IMR-90 (cell line): ENCODE data around the gene PCID2. TPM values are rescaled to one million over a fixed set of nuclear protein-coding genes. Genes with fewer than 3 reads are reported as not detected.
A peak's percentile ranks its signal among the peaks of the same experiment; 100 is the strongest.

Experiments
- ATAC-seq: fragments of 200-7000 bp; cut with Tn5 transposase; 2 replicates; pipeline ENCODE4 v1.9.1; 2020; ENCODE audit warnings: low read depth, mild to moderate bottlenecking, moderate library complexity
- BruUV-seq: library from RNA; stranded (reverse); fragments of 400-500 nt; replicated peaks from 2 replicates; lab custom pipeline; 2021; lab: Mats Ljungman, UMichigan
- CTCF ChIA-PET: fragments of 300-600 bp; formaldehyde crosslinking; extraction: SDS; loops from one replicate; lab custom pipeline; 2021; ENCODE audit warnings: antibody characterized with exemption; lab: Yijun Ruan, JAX
- POLR2A ChIA-PET: fragments of 300-600 bp; sonication (Branson Sonifier 250); formaldehyde crosslinking; loops from one replicate; lab custom pipeline; 2022; ENCODE audit warnings: antibody characterized with exemption; ENCODE audit not compliant: unreplicated experiment; lab: Charles Lee
- DNase-seq: peaks from one replicate; pipeline ENCODE4 v3.0.0; 2013
- H2AFZ ChIP-seq: replicated peaks from 2 replicates; pipeline ENCODE3; 2013; ENCODE audit warnings: low read length, mild to moderate bottlenecking; ENCODE audit not compliant: poor library complexity
- H2AK5ac ChIP-seq: 2 replicates; pipeline ENCODE4 v1.6.1; 2013; ENCODE audit warnings: low read depth, low read length, inconsistent platforms
- H2AK9ac ChIP-seq: replicated peaks from 2 replicates; pipeline ENCODE3; 2013; ENCODE audit warnings: mild to moderate bottlenecking, low read depth, low read length, moderate library complexity; ENCODE audit not compliant: poor library complexity
- H2BK120ac ChIP-seq: 2 replicates; pipeline ENCODE4 v1.6.1; 2013; ENCODE audit warnings: low read depth, low read length, inconsistent platforms
- H2BK15ac ChIP-seq: 3 replicates; pipeline ENCODE4 v1.6.1; 2013; ENCODE audit warnings: low read depth, low read length, inconsistent platforms
- H2BK20ac ChIP-seq: 2 replicates; pipeline ENCODE4 v1.6.1; 2013; ENCODE audit warnings: low read depth, mild to moderate bottlenecking, inconsistent platforms, low read length, moderate library complexity
- H2BK5ac ChIP-seq: 2 replicates; pipeline ENCODE4 v1.6.1; 2013; ENCODE audit warnings: mild to moderate bottlenecking, low read depth, low read length, inconsistent platforms; ENCODE audit not compliant: poor library complexity, severe bottlenecking
- H3K14ac ChIP-seq: replicated peaks from 2 replicates; pipeline ENCODE4 v1.6.1; 2013; ENCODE audit warnings: low read depth, low read length, inconsistent platforms
- H3K18ac ChIP-seq: 2 replicates; pipeline ENCODE4 v1.6.1; 2013; ENCODE audit warnings: low read depth, low read length, control low read depth
- H3K23ac ChIP-seq: 2 replicates; pipeline ENCODE4 v1.6.1; 2013; ENCODE audit warnings: low read depth, low read length, inconsistent platforms
- H3K27ac ChIP-seq: 2 replicates; pipeline ENCODE4 v1.5.1; 2013; ENCODE audit warnings: mild to moderate bottlenecking, control low read depth, low read length; ENCODE audit not compliant: insufficient read depth
- H3K27me3 ChIP-seq: 2 replicates; pipeline ENCODE4 v1.6.1; 2013; ENCODE audit warnings: low read length; ENCODE audit not compliant: control insufficient read depth, insufficient read depth
- H3K36me3 ChIP-seq: 2 replicates; pipeline ENCODE4 v1.6.1; 2013; ENCODE audit warnings: low read length, mixed read lengths; ENCODE audit not compliant: control insufficient read depth, insufficient read depth
- H3K4ac ChIP-seq: 2 replicates; pipeline ENCODE4 v1.6.1; 2013; ENCODE audit warnings: low read depth, low read length, inconsistent platforms
- H3K4me1 ChIP-seq: 2 replicates; pipeline ENCODE4 v1.6.1; 2013; ENCODE audit warnings: low read length, mixed read lengths; ENCODE audit not compliant: control insufficient read depth, insufficient read depth
- H3K4me2 ChIP-seq: 2 replicates; pipeline ENCODE4 v1.6.1; 2013; ENCODE audit warnings: low read depth, mild to moderate bottlenecking, control low read depth, low read length, moderate library complexity
- H3K4me3 ChIP-seq: 2 replicates; pipeline ENCODE4 v1.5.1; 2013; ENCODE audit warnings: low read depth, mild to moderate bottlenecking, control low read depth, low read length, moderate library complexity; ENCODE audit not compliant: insufficient read depth
- H3K56ac ChIP-seq: 2 replicates; pipeline ENCODE4 v1.6.1; 2013; ENCODE audit warnings: low read length, inconsistent platforms; ENCODE audit not compliant: insufficient read depth; ENCODE audit errors: extremely low read depth
- H3K79me1 ChIP-seq, 2 experiments: 2 replicates each; pipeline ENCODE4 v1.6.1; 2013; ENCODE audit warnings: low read length in 2 of 2, inconsistent platforms in 1 of 2, low read depth in 1 of 2
- H3K9ac ChIP-seq: 2 replicates; pipeline ENCODE4 v1.6.1; 2013; ENCODE audit warnings: low read depth, low read length, control low read depth
- H3K9me1 ChIP-seq: 2 replicates; pipeline ENCODE4 v1.6.1; 2013; ENCODE audit warnings: low read length, inconsistent platforms; ENCODE audit not compliant: insufficient read depth
- H3K9me3 ChIP-seq: 2 replicates; pipeline ENCODE4 v1.6.1; 2013; ENCODE audit warnings: low read length; ENCODE audit not compliant: control insufficient read depth, insufficient read depth
- H4K20me1 ChIP-seq: 2 replicates; pipeline ENCODE4 v1.6.1; 2013; ENCODE audit warnings: low read length, inconsistent platforms; ENCODE audit not compliant: insufficient read depth
- H4K5ac ChIP-seq: 2 replicates; pipeline ENCODE4 v1.6.1; 2013; ENCODE audit warnings: mild to moderate bottlenecking, low read depth, low read length, control low read depth
- H4K8ac ChIP-seq, 2 experiments: 2 replicates each; pipeline ENCODE4 v1.6.1; 2013; ENCODE audit warnings: low read depth in 2 of 2, low read length in 2 of 2, control low read depth in 1 of 2, inconsistent platforms in 1 of 2
- H4K91ac ChIP-seq: 2 replicates; pipeline ENCODE4 v1.6.1; 2013; ENCODE audit warnings: low read depth, low read length, inconsistent platforms; ENCODE audit not compliant: insufficient read depth
- CHD1 ChIP-seq: IDR thresholded peaks from 2 replicates; pipeline ENCODE4 v1.6.1; 2012; ENCODE audit warnings: low read depth, low read length, improper control_type of control experiment
- CTCF ChIP-seq: conservative IDR thresholded peaks from 2 replicates; pipeline ENCODE4 v1.5.1; 2012; ENCODE audit warnings: mild to moderate bottlenecking, low read depth, low read length, improper control_type of control experiment
- FOS ChIP-seq: fragments of 150-350 bp; IDR thresholded peaks from 2 replicates; pipeline ENCODE4 v1.6.1; 2016; ENCODE audit warnings: low read depth, low read length
- MAZ ChIP-seq: IDR thresholded peaks from 2 replicates; pipeline ENCODE4 v1.6.1; 2012; ENCODE audit warnings: low read depth, mild to moderate bottlenecking, low read length, improper control_type of control experiment, moderate library complexity, borderline replicate concordance
- MXI1 ChIP-seq: IDR thresholded peaks from 2 replicates; pipeline ENCODE4 v1.6.1; 2012; ENCODE audit warnings: low read depth, mild to moderate bottlenecking, low read length, moderate library complexity, borderline replicate concordance
- NFE2L2 ChIP-seq: fragments of 150-350 bp; IDR thresholded peaks from 2 replicates; pipeline ENCODE4 v1.6.1; 2016; ENCODE audit warnings: low read depth, mild to moderate bottlenecking, low read length
- RAD21 ChIP-seq: IDR thresholded peaks from 2 replicates; pipeline ENCODE4 v1.6.1; 2012; ENCODE audit warnings: low read length, improper control_type of control experiment
- RCOR1 ChIP-seq: IDR thresholded peaks from 2 replicates; pipeline ENCODE4 v1.6.1; 2012; ENCODE audit warnings: mild to moderate bottlenecking, low read length, improper control_type of control experiment; ENCODE audit not compliant: insufficient replicate concordance
- RFX5 ChIP-seq: IDR thresholded peaks from 2 replicates; pipeline ENCODE4 v1.8.0; 2012; ENCODE audit warnings: low read depth, mild to moderate bottlenecking, low read length, moderate library complexity
- SMC3 ChIP-seq: fragments of 150-350 bp; IDR thresholded peaks from 2 replicates; pipeline ENCODE4 v1.6.1; 2016; ENCODE audit warnings: low read depth, mild to moderate bottlenecking, antibody characterized with exemption, low read length, moderate library complexity
- USF2 ChIP-seq: fragments of 150-350 bp; IDR thresholded peaks from 2 replicates; pipeline ENCODE4 v1.6.1; 2017; ENCODE audit warnings: mild to moderate bottlenecking, antibody characterized with exemption, low read length, low read depth
- WGBS, 2 experiments: methylation state at CpG; one replicate each; pipeline versions ENCODE4 v1.1.5 to v1.1.7; 2013; ENCODE audit warnings: missing lambda C conversion rate in 2 of 2; ENCODE audit not compliant: insufficient read length in 1 of 2; ENCODE audit errors: extremely low coverage in 2 of 2; 5-methylcytosine and 5-hydroxymethylcytosine counted together
- dilution Hi-C: fragments of 300-500 bp; cut with HindIII; formaldehyde crosslinking; loops from one replicate; pipeline ENCODE4 v1.14.3; 2018; ENCODE audit warnings: low sequenced_read_pairs; ENCODE audit not compliant: unreplicated experiment
- in situ Hi-C: fragments of 300-500 bp; cut with MboI; formaldehyde crosslinking; loops from 3 replicates; pipeline ENCODE4 v1.14.3; 2019; ENCODE audit warnings: low sequenced_read_pairs, inconsistent platforms, mixed read lengths
- intact Hi-C: fragments of 100-400 bp; cut with micrococcal nuclease; formaldehyde crosslinking; loops from 2 replicates; pipeline ENCODE4 v1.10.0; 2022
- polyA plus RNA-seq, 3 experiments: library from polyadenylated mRNA; depleted of rRNA; stranded (reverse); fragments of >200 nt; gene quantifications; 2 replicates each; pipeline ENCODE4 v1.2.3, GENCODE V29; 2012; ENCODE audit warnings: low replicate concordance in 1 of 3
- total RNA-seq: library from RNA; depleted of rRNA; stranded (reverse); fragments of >200 nt; gene quantifications from 2 replicates; pipeline ENCODE4 v1.2.3, GENCODE V29; 2012

Gene PCID2
- total and polyA plus RNA-seq, 2 of the 4 experiments (the other 2 are of a cell fraction) = 83.5 to 90.9 TPM

- Histone ChIP-seq H3K4me2 (no peak overlapping the region), H3K9me3 (no peaks in the 10 kb centered on the region), H2BK5ac (no peak overlapping the region), H3K27me3 (peaks cover 4% of the 10 kb centered on the region; the same call in 1 of the 2 replicates), H3K4me1 (no peaks in the 10 kb centered on the region), H3K27ac (no peak overlapping the region), H3K14ac (no peak overlapping the region), H3K4ac (no peak overlapping the region), H4K8ac (no peak overlapping the region), H3K9me1 (no peaks in the 10 kb centered on the region), H3K9ac (no peak overlapping the region), H3K23ac (no peak overlapping the region), H2BK20ac (no peak overlapping the region), H2AFZ (peak overlapping the region; percentile 73), H2AK5ac (no peak overlapping the region), H3K4me3 (no peak overlapping the region), H4K5ac (no peak overlapping the region), H2BK15ac (no peak overlapping the region), H3K36me3 (0 out of 2 replicates have a peak, but pooled peaks cover 1% of the 10 kb centered on the region), H3K18ac (no peak overlapping the region), H4K20me1 (no peaks in the 10 kb centered on the region), H4K91ac (no peak overlapping the region), H3K79me1 (no peaks in the 10 kb centered on the region), H3K56ac (no peak overlapping the region), H2AK9ac (no peak overlapping the region), H2BK120ac (no peak overlapping the region)
- 35% methylated on average over 6 of the region's 16 CpGs; no CpG with 5 or more reads in 1 of the 2 experiments for WGBS, 2 experiments
- TF ChIP-seq SMC3 = no peak
- TF ChIP-seq MAZ = no peak
- TF ChIP-seq MXI1 = no peak
- no peak for TF ChIP-seq CHD1
- no peak for TF ChIP-seq USF2
- TF ChIP-seq CTCF = no peak
- TF ChIP-seq RFX5 = no peak
- no peak for TF ChIP-seq RCOR1
- no peak for TF ChIP-seq NFE2L2
- TF ChIP-seq FOS = no peak
- TF ChIP-seq RAD21 = no peak
- no peak for DNase-seq
- POLR2A ChIA-PET = no interaction called here
- intact Hi-C loops = no loop called here
- CTCF ChIA-PET = no interaction called here
- no TSS peak for BruUV-seq
- in situ Hi-C loops = no loop called here
- dilution Hi-C loops = no loop called here
- no peak for ATAC-seq
Measured at GRCh38 chr13:113138792-113139551, 69.5 kb downstream of the PCID2 start.
